Activated CD4-positive, alpha-beta T cell treated with anti-CD3 and anti-CD28 coated beads, Interleukin-10, Interleukin-2, amounts not matched to agents 100 ng/mL and 50 ng/mL, durations not matched to agents 16 hours and 8 hours (primary cell): ENCODE measurements around the gene FAM118A.
A peak's percentile ranks its signal among the peaks of the same experiment; 100 is the strongest.
"Not testable (repeated sequence)": the region's sequence is repeated elsewhere in the genome, so short reads cannot be mapped to it uniquely, and the experiment has no call there.

Experiments used
- DNase-seq: peaks from one replicate; pipeline ENCODE4 v3.0.0-alpha.2; 2020

The FAM118A gene

GRCh38 chr22:45284705-45285262, 24.9 kb upstream of the FAM118A start, which contains the start of gene UPK3A:
UPK3A (plus strand) TSS chr22:45284949; CDS start chr22:45285014, 65 bp downstream.
- peak; percentile 43 for DNase-seq

DNA sequence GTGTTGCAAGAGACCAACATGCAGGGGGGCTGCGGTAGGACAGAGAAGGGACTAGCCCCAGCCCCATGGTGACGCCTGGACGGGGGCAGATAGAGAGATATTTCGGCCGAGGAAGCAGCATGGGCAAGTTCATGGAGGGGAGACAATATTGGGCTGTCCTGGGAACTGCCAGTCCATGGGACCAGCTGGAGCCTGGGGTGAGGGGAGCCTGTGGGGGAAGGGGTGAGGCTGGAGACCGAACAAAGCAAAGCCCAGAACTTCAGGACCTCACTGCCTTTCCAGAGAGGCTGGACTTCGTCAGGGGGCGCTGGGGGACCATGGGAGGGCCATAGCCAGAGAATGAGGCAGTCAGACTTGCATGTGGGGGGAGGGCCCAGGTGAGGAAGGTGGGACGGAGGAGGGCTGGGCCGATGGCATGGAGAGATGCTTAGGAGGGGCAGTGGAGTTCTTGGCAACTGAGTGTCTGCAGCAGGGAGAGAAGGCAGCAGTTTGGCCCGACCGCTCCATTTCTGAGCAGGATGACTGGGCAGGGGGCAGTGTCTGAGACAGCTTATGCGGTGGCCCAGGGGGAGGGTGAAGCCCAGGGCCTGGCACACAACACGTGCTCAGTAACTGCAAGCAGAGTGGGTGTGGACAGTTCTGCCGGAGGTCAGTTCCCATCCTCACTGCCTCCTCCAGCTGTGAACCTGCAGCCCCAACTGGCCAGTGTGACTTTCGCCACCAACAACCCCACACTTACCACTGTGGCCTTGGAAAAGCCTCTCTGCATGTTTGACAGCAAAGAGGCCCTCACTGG, 24.3 kb upstream of the FAM118A start:
- no peak for DNase-seq

DNA sequence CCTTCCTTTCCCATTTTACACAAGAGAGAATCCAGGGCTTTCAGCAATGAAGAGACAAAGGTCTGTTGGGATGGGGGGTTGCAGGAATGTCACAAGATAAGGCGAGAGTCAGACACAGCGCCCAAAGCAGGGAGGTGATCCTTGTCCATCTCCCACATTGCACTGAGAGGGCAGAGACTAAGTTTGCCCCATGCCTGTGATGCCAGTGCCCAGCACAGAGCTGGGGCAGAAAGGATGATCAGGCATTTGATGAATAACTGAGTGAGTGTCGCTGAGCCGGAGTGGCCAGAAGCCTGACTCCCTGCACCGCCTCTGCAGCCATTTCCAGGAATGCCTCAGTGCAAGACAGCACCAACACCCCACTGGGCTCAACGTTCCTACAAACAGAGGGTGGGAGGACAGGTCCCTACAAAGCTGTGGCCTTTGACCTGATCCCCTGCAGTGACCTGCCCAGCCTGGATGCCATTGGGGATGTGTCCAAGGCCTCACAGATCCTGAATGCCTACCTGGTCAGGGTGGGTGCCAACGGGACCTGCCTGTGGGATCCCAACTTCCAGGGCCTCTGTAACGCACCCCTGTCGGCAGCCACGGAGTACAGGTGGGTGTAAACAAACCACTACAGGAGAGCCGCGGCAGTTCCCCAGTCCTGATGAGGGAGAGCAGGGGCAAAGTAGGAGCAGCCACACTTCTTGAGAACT, 22.7 kb upstream of the FAM118A start:
- DNase-seq = no peak

DNA sequence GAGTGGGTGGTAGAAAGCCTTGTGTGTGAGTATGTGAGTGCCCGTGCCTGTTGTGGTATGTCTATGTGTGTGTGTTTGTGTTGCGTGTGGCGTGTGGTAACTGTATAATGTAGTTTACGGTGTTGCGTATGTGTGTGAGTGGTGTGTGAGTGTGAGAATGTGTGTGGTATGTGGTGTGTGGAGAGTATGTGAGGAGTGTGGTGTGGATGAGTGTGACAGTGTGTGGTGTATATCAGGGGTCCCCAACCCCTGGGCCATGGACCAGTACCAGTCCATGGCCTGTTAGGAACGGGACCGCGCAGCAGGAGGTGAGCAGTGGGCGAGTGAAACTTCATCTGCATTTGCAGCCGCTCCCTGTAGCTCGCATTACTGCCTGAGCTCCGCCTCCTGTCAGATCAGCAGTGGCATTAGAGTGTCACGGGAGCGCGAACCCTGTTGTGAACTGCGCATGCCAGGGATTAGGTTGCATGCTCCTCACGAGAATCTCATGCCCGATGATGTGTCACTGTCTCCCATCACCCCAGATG, 19.3 kb upstream of the FAM118A start:
- DNase-seq = no peak

DNA sequence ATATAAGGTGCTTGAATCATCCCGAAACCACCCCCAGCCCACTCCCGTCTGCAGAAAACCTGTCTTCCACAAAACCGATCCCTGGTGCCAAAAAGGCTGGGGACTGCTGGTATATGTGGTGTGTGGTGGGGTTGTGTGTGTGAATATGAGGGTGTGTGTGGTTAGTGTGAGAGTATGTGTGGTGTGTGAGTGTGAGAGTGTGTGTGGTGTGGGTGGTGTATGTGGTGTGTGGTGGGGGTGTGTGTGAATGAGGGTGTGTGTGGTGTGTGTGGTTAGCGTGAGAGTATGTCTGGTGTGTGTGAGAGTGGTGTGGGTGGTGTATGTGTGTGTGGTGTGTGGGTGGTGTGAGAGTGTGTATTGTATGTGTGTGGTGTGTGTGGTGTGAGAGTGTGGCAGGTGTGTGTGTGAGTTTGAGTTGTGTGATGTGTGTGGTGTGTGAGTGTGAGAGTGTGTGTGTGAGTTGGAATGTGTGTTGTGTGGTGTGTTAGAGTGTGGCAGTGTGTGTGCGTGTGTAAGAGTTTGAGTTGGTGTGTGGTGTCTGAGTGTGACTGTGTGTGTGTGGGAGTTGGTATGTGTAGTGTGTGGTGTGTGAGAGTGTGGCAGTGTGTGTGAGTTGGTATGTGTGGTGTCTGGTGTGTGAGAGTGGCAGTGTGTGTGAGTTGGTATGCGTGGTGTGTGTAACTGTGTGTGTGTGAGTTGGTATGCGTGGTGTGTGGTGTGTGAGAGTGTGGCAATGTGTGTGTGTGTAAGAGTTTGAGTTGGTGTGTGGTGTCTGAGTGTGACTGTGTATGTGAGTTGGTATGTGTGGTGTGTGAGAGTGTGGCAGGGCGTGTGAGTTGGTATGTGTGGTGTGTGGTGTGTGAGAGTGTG, 18.4 kb upstream of the FAM118A start:
- DNase-seq = no peak

DNA sequence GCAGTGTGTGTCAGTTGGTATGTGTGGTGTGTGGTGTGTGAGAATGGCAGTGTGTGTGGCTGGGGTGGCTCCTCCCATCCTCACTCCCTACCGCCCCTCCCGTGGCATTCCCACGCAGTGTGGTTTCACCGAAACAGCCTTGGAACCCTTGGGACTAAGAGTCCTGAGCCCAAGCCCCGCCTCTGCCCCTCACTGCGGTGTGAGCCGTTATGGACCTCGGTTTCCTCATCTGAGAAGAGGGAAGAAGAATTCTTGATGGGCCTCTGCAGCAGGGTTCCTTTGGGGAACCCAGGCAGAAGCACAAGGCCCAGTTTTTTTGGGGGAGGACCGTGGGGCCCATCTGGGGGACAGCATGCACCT, 17.8 kb upstream of the FAM118A start:
- DNase-seq = no peak

DNA sequence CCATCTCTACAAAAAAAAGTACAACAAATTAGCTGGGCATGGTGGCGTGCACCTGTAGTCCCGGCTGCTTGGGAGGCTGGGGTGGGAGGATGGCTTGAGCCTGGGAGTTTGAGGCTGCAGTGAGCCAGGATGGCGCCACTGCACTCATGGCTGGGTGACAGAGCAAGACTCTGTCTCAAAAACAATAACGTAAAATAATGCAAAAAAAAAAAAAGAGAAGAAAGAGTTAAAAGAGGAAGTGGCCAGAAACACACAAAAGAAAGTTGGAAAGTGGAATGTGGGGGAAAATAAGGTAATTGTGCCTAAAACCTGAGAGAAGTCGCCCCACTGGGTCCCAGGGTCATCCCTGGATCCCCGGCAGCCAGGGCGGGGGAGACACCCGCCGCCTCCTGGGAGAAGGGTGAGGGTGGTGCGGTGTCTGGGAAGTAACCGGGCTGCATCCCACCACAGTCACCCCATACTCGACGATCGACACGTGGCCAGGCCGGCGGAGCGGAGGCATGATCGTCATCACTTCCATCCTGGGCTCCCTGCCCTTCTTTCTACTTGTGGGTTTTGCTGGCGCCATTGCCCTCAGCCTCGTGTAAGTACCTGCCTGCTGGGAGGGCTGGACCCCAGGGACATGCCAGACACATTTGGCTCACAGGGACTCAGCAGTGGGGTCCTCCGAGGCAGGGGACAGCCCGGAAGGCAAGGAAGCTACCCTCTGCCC, 16.8 kb upstream of the FAM118A start:
- DNase-seq = no peak

DNA sequence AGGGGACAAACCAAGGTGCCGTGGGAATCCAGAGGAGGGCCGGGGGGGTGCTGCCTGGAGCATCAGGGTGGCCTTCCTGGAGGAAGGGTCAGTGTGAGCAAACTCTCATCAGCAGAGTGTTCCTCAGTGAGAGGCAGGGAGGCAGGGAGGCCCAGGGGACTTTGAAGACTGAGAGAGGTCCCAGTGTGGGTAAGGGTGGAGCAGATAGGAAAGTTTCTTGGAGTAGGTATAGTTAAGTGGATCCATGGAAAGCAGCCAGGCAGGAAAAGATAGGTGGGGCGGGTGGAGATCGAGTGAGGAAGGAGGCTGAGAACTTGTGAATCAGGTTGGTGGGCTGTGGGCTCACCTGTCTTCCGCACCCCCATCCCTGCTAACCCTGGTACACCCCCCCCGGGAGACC, 15.7 kb upstream of the FAM118A start:
- DNase-seq = no peak

- not testable (repeated sequence) for DNase-seq
Measured at GRCh38 chr22:45295004-45295403, 14.7 kb upstream of the FAM118A start.

DNA sequence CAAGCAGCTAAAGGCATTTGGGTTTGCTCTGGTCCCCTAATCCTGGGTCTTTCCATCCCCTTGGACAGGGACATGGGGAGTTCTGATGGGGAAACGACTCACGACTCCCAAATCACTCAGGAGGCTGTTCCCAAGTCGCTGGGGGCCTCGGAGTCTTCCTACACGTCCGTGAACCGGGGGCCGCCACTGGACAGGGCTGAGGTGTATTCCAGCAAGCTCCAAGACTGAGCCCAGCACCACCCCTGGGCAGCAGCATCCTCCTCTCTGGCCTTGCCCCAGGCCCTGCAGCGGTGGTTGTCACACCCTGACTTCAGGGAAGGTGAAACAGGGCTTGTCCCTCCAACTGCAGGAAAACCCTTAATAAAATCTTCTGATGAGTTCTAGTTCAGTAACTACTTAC, 14.2 kb upstream of the FAM118A start:
- no peak for DNase-seq

DNA sequence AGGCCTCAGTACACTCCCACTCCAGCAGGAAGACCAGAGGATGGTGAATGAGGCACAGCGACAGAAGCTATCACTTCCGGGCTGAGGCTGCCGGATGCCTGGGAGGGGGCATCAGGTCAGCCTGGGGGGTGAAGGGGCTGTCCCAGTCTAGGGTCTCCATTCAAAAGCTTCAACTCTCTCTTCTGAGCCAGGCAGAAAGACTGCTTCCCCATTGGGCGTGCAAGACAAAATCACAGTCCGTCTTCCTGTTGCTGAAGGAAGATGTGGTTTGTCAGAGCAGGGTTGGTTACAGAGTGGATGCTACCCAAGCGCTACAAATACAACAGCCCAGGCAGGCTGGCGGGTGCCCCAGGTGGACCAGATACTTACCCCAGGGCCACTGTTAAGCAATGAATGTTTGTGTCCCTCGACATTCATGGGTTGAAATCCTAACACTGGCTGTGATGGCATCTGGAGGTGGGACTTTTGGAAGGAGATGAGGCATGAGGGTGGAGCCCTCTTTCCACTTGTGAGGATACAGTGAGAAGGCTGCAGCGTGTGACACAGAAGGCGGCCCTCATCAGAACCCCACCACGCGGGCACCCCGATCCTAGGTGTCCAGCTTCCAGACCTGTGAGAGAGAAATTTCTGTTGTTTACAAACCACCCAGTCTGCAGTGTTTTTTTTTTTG, 13.0 kb upstream of the FAM118A start:
- peak; percentile 43 for DNase-seq

DNA sequence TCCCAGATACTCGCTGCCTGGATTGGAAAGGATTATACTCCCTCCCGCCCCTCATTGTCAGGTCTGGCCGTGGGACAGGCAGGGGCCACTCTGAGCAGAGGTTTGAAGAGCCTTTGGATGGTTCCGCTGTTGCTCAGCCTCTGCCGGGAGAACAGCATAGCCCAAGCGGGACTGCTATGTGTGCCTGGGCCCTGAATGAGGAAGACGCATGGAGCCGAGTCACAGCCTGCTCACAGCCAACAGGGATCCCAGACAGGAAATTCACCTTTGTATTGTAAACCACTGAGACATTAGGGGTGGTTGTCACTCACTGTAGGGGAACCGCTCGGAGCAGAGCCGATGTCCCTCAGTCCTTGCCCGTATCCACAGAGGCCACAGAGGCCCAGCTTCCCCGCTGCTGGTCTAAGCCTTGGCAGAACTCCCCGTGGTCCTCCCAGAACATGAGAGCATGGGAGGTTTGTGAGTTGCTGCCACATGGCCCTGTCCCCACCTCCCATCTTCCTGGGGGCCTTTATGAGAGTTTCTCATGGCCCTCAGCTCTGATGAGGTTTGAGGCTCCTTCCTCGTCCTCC, 10.7 kb upstream of the FAM118A start:
- DNase-seq = no peak

GRCh38 chr22:45302751-45303150, 7.0 kb upstream of the FAM118A start:
- no peak for DNase-seq

DNA sequence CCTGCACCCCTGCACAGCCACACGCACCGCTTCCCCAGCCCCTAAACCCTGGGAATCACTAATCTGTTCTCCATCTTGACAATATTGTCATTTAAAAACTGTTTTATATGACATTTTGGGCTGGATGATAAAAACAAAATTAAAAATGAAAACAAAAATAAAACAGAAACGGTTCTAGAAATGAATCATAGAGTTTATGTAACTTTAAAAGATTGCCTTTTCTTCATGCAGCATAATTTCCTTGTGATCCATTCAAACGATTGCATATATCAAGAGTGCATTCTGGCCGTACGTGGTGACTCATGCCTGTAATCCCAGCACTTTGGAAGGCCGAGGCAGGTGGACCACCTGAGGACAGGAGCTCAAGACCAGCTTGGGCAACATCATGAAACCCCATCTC, 6.6 kb upstream of the FAM118A start:
- DNase-seq = no peak

GRCh38 chr22:45304971-45305370, 4.8 kb upstream of the FAM118A start:
- DNase-seq = no peak

DNA sequence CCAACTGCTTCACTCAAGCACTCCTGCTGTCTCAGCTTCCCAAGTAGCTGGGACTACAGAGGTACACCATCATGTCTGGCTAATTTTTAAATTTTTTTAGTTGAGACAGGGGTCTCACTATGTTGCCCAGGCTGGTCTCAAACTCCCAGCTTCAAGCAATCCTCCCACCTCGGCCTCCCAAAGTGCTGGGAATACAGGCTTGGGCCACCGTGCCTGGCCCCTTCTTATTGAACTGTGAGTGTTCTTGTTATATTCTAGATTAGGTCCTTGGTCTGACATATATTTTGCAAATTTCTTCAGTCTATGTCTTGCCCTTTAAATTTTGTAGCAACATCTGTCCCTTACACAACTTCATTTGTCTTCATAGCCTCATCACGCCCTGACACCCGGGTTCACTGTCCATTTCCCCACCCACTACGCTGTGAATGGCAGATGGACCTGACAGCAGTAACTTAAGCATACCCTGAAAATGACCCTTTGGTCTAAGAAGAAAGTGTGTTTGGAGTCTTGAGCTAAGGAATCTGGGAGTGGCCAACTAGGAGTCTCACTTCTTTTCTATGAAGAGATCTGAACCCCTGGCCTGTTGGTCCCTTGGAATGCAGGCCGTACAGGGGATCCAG, 4.2 kb upstream of the FAM118A start:
- DNase-seq = no peak

GRCh38 chr22:45306139-45306538, 3.6 kb upstream of the FAM118A start:
- DNase-seq = no peak

- DNase-seq = no peak
Measured at GRCh38 chr22:45308391-45308956, 1.3 kb upstream of the FAM118A start.

GRCh38 chr22:45308957-45309421, 745 bp upstream of the FAM118A start:
- no peak for DNase-seq

GRCh38 chr22:45310331-45310976, 720 bp downstream of the FAM118A start:
- DNase-seq = no peak
